COR-L47 (cell line): ENCODE data around the gene PACS2.
A peak's percentile ranks its signal among the peaks of the same experiment; 100 is the strongest.
"Not testable (repeated sequence)": the region's sequence is repeated elsewhere in the genome, so short reads cannot be mapped to it uniquely, and the experiment has no call there.

Experiments used
- DNase-seq: peaks from one replicate; lab custom pipeline; 2025; lab: John Stamatoyannopoulos, UW

The PACS2 gene

GRCh38 chr14:105332350-105332874 is 17.9 kb downstream of the PACS2 start:
- no peak for DNase-seq

DNA sequence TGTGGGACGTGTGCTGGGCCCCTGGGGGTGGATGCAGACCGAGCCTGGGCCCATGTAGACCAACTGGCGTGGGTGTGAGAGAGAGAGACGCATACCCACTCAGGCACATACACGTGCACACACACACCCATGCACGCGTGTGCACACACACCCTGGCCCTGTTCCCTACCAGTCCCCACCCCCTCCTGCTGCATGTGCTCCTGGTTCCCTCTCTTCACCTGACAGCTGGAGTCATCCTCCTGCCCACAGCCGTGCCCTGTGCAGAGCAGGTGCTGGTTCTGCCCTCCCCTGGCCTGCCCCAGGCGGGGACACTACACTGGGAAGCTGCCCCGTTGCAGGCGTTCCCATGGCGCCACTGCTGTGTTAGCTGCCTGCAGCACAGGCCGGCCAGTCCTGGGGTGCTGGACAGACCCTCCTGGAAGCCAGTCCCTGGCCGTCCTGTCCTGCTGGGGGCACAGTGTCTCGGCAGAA is 18.5 kb downstream of the PACS2 start:
- no peak for DNase-seq

DNA sequence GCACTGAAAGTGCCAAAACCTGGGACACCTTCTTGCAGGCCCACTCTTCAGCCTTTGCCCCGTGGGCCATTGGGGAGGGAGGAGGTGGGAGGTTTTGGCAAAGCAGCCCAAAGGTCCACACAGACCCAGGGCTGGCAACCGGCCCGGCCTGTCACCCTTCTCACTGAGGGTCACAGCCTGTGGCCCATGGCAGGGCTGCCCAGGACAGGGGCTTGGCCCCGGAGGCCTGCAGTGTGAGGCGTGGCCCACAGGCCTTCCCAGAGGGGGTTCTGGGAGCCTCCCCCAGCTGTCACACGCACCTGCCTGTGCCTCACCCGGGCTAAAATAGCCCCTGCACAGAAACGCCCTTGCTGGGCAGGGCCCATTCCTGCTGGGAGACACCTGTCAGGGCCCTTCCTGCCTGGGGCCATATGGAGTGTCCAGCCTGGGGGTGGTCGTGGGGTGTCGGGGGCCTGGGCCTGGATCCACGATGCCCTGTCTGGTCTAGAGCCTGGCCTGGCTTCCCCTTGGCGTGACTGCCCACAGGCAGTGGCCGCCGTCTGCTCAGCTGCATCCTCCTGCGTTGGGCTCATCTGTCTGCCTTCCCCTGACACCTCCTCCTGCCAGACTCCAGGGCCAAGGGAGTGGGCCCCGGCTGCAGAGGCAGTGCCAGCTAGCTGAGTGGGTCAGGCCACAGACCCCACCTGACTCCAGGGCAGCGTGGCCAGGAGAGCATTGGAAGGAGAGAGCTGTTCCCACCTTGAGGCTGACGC is 19.2 kb downstream of the PACS2 start:
- DNase-seq = peak; percentile 33

DNA sequence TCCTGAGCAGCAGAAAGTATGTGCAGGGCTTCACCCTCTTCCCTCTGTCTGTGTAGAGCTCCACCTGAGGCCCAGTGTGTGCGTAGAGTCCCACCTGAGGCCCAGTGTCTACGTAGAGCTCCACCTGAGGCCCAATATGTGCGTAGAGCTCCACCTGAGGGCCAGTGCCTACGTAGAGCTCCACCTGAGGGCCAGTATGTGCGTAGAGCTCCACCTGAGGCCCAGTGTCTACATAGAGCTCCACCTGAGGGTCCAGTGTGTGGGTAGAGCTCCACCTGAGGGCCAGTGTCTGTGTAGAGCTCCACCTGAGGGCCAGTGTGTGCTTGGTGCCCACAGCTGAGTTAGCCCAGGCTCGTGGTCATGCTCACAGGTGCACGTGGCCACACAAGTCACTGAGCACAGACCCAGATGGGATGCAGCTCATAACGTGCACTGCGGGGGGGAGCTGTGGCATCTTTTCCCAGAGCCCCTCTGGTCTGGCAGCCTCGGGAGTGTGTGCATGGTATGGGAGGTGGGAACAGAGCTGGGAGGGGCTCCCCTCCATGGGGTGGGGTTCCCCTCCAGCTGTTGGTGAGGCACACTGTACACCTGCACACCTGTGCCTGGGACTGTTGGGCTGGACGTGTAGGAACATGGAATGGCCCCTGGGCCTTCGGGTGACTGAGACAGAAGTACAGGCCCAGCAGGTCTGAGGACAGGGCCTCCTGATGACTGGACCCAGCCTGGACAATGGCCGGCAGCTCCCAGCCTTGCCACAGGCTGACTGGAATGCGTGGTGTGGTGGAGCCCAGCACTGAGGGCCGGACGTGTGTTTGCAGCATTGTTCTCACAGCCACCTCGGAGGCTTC is 20.1 kb downstream of the PACS2 start:
- DNase-seq = no peak

- DNase-seq = not testable (repeated sequence)
Measured at GRCh38 chr14:105335231-105335542, 20.6 kb downstream of the PACS2 start.

- no peak for DNase-seq
Measured at GRCh38 chr14:105335735-105336476, 21.4 kb downstream of the PACS2 start.

DNA sequence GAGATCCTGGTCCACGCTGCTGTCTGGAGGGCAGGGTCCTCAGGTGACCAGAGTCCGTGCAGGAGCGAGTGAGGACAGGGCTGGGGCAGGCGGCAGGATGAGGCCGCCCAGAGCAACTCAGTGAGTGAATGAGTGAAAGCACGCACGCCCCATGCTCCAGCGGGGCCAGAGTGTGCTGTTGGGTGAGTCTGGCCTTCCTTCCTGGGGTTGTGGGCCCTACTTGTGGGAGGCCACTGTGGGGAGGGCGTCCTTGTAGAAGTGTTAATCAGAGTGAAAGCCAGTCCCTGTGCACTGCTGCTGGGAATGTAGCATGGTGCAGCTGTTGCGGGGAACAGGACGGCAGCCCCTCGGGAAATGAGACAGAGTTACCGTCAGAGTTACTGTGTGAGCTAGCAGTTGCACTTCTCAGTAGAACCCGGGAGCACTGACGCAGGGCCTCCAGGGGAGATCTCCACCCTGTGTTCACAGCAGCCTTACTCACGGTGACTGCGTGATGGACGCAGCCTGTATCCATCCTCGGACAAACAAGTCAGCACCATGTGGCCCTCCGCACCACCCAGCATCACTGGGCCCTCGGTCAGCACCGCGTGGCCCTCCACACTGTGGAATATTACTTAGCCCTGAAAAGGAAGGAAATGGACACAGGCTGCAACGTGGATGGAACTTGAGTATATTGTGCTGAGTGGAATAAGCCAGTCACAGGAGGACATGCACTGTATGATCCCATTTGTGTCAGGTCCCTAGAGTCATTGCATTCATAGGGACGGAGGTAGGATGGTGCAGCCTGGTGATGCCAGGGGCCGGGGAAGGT is 22.1 kb downstream of the PACS2 start:
- DNase-seq = no peak

DNA sequence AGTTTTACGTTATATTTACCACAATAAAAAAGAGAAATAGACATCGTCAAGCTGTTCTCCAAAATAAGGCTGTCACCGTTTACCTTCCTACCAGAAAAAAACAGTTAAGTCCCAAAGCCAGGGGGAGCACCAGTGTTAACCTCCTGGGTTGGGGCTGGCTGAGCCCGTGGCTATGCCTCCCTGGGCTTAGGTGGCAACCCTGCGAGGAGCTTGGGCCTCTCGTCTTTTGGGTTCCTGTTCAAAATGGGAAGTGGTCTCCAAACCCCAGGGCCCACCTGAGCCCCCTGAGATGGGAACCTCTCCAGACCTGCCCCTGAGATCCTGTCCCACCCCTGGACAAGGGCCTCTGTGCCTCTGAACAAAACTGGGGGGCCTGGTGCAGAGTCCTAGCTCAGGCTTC is 22.9 kb downstream of the PACS2 start:
- DNase-seq = no peak

GRCh38 chr14:105337966-105338741 is 23.6 kb downstream of the PACS2 start:
- no peak for DNase-seq

DNA sequence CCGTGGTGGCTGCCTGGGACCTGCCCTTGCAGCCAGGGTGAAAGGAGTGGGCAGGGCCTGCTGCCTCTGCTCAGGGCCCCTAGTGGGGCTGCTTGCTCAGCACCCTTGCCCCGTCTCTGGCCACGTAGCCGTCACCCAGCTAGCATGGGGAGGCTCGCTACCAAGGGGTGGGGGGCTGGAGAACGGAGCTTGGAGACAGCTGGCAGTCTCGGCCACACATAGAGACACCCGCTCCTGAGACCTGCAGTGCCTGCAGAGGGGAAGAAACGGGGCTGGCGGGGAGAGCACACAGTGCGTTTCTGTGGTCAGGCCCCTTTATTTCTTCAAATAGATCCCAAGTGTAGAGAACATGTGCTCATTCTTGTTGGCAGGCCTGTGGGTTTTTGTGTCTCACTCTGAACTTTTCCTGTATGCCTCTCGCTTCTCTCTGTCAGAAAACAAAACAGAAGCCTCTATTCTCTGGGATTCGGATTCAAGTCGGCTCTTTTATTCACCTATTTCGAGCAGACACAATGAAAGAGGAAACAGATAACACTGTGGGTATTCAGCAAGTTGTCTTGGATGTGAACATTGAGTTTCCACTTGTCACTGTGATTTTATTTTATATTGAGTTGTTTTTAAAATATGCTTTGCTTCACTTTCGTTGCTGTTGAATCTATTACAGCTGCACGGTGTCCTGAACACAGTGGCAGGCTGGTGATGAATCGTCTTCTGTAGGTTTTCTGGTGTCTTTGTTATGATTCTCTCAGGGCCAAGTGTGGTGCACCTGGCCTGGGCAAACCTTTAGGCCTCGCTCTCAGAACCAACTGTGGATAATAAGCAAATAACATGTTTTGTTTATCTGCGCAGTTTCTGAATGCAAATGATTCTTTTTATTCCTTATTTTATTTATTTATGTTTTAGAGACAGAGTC is 26.5 kb downstream of the PACS2 start:
- no peak for DNase-seq

GRCh38 chr14:105343194-105343593 is 28.6 kb downstream of the PACS2 start:
- peak; percentile 12 for DNase-seq

- DNase-seq = no peak
Measured at GRCh38 chr14:105346200-105346533, 31.6 kb downstream of the PACS2 start.

DNA sequence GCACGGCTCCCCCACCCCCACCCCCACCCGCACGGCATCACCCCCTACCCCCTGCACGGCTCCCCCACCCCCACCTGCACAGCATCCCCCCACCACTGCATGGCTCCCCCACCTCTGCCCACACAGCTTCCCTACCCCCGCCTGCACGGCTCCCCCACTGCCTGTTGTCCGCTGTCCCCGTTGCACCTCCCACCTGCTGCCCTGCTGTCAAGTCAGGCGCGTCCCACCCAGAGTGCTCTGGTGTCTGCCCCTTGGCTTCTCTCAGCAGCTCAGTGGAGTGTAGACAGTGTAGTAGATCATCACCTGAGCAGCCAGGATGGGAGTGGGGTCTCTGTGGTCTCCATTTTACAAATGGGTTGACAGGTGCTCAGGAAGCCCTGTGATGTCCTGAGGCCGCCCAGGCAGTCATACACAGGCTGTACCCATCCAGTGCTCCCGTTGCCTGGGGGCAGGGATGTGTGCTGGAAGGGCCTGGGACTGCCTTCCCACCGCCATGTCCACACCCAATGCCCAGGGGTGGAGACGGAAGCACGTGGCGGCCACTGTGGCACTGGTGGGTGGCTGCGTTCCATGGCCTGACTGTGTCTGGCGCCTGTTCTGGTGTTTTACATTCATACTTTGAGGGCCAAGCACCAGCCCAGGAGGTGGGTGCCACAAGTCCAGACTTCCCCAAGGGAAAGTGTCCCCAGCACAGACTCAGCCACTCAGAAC is 32.5 kb downstream of the PACS2 start:
- DNase-seq = no peak

DNA sequence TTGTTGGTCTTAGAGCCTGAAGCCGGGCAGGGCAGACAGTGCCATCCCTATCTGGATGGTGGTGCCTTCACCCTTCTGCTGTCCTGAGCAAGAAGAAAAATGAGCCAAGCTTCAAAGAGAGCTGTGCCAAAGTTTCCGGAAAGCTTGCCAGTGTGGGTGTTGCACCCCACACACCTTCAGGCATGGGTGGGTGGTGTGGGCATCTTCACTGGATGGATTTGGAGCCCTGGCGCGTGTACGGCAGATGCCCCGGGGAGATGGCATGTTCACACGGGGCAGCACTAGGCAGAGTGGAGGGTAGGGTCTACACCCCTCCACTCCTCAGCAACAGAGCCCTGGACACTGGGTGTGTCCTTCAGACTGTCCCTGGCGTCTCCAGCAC is 33.0 kb downstream of the PACS2 start:
- DNase-seq = no peak

DNA sequence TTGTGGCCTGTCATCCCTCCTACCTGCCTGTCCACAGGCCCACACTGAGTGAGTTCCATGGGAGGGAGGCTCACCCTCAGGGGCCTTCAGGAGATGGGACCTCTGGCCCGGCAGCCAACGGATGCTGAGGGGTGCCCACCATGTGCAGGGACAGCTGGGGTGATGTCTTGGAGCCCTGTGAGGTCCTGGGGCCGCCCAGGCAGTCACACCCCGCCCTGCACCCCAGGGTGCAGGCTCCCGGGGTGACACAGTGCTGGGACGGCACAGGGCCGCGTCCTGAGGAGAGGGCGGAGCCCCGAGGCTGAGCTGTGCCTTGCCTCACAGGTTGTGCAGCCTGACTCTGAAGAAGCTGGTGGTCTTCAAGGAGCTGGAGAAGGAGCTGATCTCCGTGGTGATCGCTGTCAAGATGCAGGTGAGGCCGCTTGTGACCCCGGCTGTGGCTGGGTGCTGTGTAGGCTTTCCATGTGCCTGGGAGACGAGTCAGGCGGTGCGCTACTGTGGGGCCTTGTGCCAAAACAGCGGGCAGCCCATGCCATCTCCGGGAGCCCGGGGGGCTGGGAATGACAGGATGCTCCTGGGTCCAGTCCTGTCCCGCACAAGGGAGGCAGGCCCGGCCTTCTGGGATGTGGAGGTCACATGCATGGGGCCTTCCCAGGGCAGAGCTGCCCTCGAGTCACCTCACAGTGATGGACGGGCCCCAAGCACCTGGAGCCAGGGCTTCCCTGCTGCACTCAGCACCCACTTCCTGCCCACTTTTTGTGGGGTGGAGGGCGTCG is 33.8 kb downstream of the PACS2 start:
- no peak for DNase-seq

DNA sequence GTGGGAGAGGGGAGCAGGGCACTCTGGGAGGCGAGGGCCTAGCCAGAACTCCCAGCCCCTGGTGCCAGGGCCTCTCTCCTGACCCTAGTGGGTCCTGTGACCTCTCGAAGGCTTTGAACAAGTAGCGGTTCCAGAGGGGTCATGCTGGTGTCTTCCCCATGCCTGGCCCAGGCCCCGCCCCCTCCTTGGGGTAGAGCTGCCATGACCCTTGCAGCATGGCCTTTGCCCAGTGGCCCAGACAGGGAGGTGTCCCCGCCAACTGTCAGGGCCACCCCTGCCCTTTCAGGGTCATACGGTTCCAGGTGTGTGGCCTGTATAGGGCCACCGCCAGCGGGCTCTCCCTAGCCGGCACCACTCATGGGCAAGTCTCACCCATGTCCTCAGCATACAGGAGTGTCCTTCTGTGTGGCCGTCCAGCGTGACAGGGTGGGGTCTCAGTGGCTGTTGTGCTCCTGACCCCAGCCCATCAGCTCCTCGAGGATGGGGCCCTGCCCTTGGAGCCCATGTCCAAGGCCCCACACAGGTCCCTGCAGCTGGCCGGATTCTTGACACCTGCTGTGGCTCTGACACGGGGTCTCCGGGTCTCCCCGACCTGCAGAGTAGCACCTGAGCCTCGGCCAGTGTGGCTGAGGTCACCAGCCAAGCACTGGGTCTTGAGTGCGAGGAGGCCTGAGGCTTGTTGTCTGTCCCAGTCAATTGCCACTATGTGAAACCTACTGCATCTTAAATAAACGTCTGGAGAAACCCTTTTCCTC is 34.6 kb downstream of the PACS2 start:
- DNase-seq = no peak

- no peak for DNase-seq
Measured at GRCh38 chr14:105349992-105350391, 35.4 kb downstream of the PACS2 start.
